Mucosa of gallbladder (tissue), 1 donor: ENCODE measurements around the gene NABP2. TPM values are rescaled to one million over a fixed set of nuclear protein-coding genes. Genes with fewer than 3 reads are reported as not detected.

Experiments
- DNase-seq: peaks from one replicate; pipeline ENCODE4 v3.0.0-alpha.2; 2020; ENCODE audit warnings: low spot score
- total RNA-seq: library from RNA; stranded (reverse); gene quantifications from one replicate; pipeline ENCODE4 v1.2.1, GENCODE V29; 2021
- donor health status: DM: no; HTN: no; CAD: no.

Gene NABP2
- total RNA-seq, 1 donor from 2014 or later, result 39.2 TPM

DNA sequence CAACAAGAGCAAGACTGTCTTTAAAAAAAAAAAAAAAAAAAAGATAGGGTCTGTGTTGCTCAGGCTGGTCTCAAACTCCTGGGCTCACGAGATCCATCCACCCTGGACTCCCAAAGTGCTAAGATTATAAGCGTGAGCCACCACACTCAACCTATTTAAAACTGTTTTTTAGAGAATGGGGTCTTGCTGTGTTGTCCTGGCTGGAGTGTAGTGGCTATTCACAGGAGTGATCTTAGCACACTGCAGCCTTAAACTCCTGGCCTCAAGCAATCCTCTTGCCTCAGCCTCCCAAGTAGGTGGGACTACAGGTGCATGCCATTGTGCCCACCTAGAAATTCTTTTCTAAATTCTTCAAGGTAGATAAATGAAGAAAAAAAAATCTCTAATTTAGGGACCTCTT lies 50.2 kb downstream of the NABP2 start:
- no peak for DNase-seq

DNA sequence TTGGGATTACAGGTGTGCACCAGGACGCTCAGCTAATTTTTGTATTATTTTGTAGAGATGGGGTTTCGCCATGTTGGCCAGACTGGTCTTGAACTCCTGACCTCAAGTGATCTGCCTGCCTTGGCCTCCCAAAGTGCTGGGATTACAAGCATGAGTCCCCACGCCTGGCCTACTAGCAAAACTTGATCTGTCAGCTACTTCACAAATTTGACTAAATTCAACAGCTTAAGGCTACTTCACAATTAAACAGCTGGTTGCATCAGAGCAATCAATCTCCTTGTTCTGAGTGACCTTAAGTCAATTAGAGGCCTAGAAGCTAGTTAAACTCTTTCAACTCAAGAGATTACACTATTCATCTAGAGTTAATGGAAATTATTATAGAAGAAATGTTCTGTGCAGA lies 54.8 kb downstream of the NABP2 start:
- DNase-seq, result no peak

Other genes starting within 250 kb of the NABP2 start
- 49.0 TPM for gene SUOX, start 227.1 kb upstream of the NABP2 start, total RNA-seq
- 8.2 TPM for gene IKZF4, start 203.3 kb upstream of the NABP2 start, total RNA-seq
- 34.0 TPM for gene RPS26, start 182.4 kb upstream of the NABP2 start, total RNA-seq
- 228 TPM for gene ERBB3, start 144.2 kb upstream of the NABP2 start, total RNA-seq
- gene PA2G4, start 119.8 kb upstream of the NABP2 start, total RNA-seq, result 64.9 TPM
- 2,534 TPM for gene RPL41, start 107.7 kb upstream of the NABP2 start, total RNA-seq
- gene ZC3H10, start 106.1 kb upstream of the NABP2 start, total RNA-seq, result 5.4 TPM
- gene ESYT1, start 96.1 kb upstream of the NABP2 start, total RNA-seq, result 111 TPM
- gene MYL6B, start 71.8 kb upstream of the NABP2 start, total RNA-seq, result 53.7 TPM
- gene MYL6, start 66.0 kb upstream of the NABP2 start, total RNA-seq, result 1,918 TPM
- 115 TPM for gene SMARCC2, start 34.9 kb upstream of the NABP2 start, total RNA-seq
- gene RNF41, start 2.4 kb upstream of the NABP2 start, total RNA-seq, result 57.2 TPM
- gene SLC39A5, start 5.7 kb downstream of the NABP2 start, total RNA-seq, result 49.9 TPM
- 64.6 TPM for gene ANKRD52, start 34.0 kb downstream of the NABP2 start, total RNA-seq
- 10.7 TPM for gene COQ10A, start 42.6 kb downstream of the NABP2 start, total RNA-seq
- 156 TPM for gene CS, start 76.0 kb downstream of the NABP2 start, total RNA-seq
- gene CNPY2, start 91.6 kb downstream of the NABP2 start, total RNA-seq, result 140 TPM
- 114 TPM for gene PAN2, start 109.7 kb downstream of the NABP2 start, total RNA-seq
- 0.49 TPM for gene IL23A, start 114.5 kb downstream of the NABP2 start, total RNA-seq
- gene STAT2, start 135.8 kb downstream of the NABP2 start, total RNA-seq, result 125 TPM
- gene APOF, start 138.5 kb downstream of the NABP2 start, total RNA-seq, result 0.20 TPM
- 13.0 TPM for gene TIMELESS, start 225.1 kb downstream of the NABP2 start, total RNA-seq
- gene MIP, start 230.3 kb downstream of the NABP2 start, total RNA-seq, result not detected
- 4.0 TPM for gene SPRYD4, start 244.2 kb downstream of the NABP2 start, total RNA-seq